Measurements from ENCODE around the gene SMIM27.
"Not testable (repeated sequence)": the region's sequence is repeated elsewhere in the genome, so short reads cannot be mapped to it uniquely, and the experiment has no call there.

SMIM27 gene

DNA sequence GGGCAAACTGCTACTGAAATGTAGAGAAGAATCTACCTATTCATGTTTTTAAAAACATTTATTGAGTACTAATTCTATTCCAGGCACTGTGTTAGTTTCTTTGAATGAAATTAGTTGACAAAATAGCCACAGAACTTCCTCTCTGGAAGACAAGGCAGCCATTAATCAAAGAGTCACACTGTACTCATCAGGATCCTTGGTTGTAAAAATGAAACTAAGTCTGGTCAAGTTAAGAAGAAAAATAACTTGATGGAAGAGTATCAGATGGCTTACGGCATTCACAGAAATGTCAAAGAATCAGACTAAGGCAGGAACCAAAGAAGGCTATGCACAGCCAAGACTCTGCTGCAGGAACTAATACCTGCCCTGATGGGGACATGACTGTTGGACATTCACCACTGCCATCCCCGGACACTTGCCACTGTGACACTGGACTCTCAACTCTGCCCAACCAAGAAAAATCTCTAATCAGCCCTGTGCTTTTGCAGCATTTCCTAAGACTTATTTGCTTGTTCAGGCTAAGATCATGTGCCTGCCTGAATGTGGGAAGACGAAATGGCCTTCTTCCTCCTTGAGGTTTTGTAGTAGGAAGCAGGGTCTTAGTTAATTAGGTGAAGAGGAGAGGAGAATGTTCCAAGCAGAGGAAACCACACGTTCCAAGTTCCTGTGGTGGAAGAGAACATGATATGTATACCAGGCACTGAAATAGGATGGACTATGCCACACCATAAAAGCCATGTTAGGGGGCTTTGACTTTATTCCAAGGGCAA, 44.2 kb downstream of the SMIM27 start:
- Histone ChIP-seq H3K4me3 (ENCODE audit: low read depth, low read length) (no peak overlapping the region), H3K9ac (ENCODE audit: low read length) (no peak overlapping the region), H3K9me3 (ENCODE audit: control insufficient read depth, insufficient read depth, low read depth, low read length) (no peaks in the 10 kb centered on the region), H3K27me3 (ENCODE audit: control insufficient read depth, insufficient read depth, low read length) (no peaks in the 10 kb centered on the region), H3K4me1 (ENCODE audit: control insufficient read depth, insufficient read depth, low read length) (no peaks in the 10 kb centered on the region), H3K27ac (ENCODE audit: low read depth, low read length) (no peak overlapping the region), H3K36me3 (ENCODE audit: control insufficient read depth, insufficient read depth, low read length) (no peaks in the 10 kb centered on the region)

DNA sequence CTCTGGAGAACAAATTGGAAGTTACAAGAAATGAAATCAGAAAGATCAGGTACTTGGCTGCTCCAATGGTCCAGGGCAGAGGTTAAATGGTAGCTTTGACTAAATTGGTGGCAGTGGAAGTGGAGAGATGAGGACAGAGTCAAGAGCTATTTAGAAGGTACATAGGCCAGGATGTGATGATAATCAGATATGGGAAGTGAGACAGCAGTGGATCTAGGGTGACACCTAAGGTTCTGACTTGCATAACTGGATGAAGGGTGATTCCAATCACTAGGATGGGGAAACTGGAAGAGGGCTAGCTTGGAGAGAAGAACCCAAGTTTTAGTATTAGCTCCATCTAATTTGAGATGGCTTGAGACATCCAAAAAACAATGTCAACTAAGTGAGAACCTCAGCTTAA, 44.8 kb downstream of the SMIM27 start:
- no peak overlapping the region for H3K4me3 ChIP-seq (ENCODE audit: low read depth, low read length)
- no peak overlapping the region for H3K9ac ChIP-seq (ENCODE audit: low read length)
- H3K4me1 ChIP-seq (ENCODE audit: control insufficient read depth, insufficient read depth, low read length): no peaks in the 10 kb centered on the region
- no peak overlapping the region for H3K27ac ChIP-seq (ENCODE audit: low read depth, low read length)
- no peaks in the 10 kb centered on the region for H3K9me3 ChIP-seq (ENCODE audit: control insufficient read depth, insufficient read depth, low read depth, low read length)
- no peaks in the 10 kb centered on the region for H3K36me3 ChIP-seq (ENCODE audit: control insufficient read depth, insufficient read depth, low read length)
- H3K27me3 ChIP-seq (ENCODE audit: control insufficient read depth, insufficient read depth, low read length): no peaks in the 10 kb centered on the region

DNA sequence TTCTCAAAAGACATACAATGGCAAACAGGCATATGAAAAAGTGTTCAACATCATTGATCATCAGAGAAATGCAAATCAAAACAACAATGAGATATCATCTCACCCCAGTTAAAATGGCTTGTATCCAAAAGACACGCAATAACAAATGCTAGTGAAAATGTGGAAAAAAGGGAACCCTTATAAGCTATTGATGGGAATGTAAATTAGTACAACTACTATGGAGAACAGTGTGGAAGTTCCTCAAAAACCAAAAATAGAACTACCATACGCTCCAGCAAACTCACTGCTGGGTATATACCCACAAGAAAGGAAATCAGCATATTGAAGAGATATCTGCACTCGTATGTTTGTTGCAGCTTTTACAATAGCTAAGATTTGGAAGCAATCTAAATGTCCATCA, 46.9 kb downstream of the SMIM27 start:
- H3K9me3 ChIP-seq (ENCODE audit: control insufficient read depth, insufficient read depth, low read depth, low read length); H3K36me3 ChIP-seq (ENCODE audit: control insufficient read depth, insufficient read depth, low read length); H3K27me3 ChIP-seq (ENCODE audit: control insufficient read depth, insufficient read depth, low read length); H3K27ac ChIP-seq (ENCODE audit: low read depth, low read length); H3K4me3 ChIP-seq (ENCODE audit: low read depth, low read length); H3K9ac ChIP-seq (ENCODE audit: low read length); H3K4me1 ChIP-seq (ENCODE audit: control insufficient read depth, insufficient read depth, low read length): not testable (repeated sequence)

All from HUES6 (cell line).